DOHH2 (cell line): ENCODE data around the gene HS2ST1.

Source experiments
- EZH2phosphoT487 ChIP-seq: fragments of 200-600 bp; sonication (generic); IDR thresholded peaks from 2 replicates; pipeline ENCODE4 v1.6.1; 2017; ENCODE audit warnings: borderline replicate concordance, mild to moderate bottlenecking, antibody characterized with exemption, low read length, moderate library complexity, mixed read lengths
- TF ChIP-seq, protein P1 (sequence below): fragments of 200-600 bp; sonication (generic); IDR thresholded peaks from one replicate; pipeline ENCODE4 v1.5.1; 2014; ENCODE audit warnings: antibody characterized with exemption, mild to moderate bottlenecking, low read depth, low read length; ENCODE audit not compliant: poor library complexity, severe bottlenecking

DNA sequence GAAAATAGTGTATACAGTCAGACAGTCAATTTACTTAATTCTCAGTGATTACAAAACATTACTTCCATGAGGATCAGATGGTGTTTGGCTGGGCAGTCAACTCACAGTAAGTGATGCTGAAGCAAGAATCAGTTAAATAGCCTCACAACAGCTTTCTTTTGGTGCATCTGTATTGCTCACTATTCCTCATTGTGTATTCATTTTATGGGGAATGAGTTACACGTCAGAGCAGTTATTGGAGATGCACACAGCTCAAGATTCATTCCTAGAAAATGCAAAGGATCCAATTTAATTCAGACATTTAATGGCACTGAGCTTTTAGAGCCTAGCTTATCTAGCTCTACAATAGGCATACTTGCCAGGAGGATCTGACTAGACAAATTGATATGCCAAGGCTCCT is 150.6 kb downstream of the HS2ST1 start:
- TF ChIP-seq, protein P1, sequence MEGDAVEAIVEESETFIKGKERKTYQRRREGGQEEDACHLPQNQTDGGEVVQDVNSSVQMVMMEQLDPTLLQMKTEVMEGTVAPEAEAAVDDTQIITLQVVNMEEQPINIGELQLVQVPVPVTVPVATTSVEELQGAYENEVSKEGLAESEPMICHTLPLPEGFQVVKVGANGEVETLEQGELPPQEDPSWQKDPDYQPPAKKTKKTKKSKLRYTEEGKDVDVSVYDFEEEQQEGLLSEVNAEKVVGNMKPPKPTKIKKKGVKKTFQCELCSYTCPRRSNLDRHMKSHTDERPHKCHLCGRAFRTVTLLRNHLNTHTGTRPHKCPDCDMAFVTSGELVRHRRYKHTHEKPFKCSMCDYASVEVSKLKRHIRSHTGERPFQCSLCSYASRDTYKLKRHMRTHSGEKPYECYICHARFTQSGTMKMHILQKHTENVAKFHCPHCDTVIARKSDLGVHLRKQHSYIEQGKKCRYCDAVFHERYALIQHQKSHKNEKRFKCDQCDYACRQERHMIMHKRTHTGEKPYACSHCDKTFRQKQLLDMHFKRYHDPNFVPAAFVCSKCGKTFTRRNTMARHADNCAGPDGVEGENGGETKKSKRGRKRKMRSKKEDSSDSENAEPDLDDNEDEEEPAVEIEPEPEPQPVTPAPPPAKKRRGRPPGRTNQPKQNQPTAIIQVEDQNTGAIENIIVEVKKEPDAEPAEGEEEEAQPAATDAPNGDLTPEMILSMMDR = no peak
- no peak for TF ChIP-seq EZH2phosphoT487
